ENCODE measurements around the gene DOCK2.

DNA sequence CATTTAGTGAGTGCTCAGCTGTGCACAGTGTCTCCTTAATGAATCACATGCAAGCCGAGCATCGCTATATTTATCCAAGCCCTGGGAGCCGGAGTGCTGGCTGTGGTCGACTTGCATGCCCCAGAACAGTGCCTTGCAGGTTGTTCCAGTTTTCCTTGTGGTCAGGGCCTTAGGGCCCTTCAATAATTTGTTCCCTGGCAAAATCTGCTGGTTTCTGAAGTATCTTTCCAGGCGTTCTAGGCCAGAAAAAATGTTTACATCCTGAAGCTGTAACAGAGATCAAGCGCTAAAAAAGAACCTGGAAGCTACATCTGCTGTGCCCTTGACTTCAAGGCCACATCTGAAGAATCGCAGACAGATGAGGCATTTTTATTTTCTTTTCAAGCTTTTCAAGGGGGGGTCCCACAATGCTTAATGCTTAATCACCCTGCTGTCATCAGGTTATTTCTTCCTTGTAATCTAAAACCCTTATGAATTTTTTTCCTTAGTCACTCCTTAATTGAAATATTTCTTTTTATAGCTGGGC lies 105.8 kb downstream of the DOCK2 start:
- TF ChIP-seq, protein P1, sequence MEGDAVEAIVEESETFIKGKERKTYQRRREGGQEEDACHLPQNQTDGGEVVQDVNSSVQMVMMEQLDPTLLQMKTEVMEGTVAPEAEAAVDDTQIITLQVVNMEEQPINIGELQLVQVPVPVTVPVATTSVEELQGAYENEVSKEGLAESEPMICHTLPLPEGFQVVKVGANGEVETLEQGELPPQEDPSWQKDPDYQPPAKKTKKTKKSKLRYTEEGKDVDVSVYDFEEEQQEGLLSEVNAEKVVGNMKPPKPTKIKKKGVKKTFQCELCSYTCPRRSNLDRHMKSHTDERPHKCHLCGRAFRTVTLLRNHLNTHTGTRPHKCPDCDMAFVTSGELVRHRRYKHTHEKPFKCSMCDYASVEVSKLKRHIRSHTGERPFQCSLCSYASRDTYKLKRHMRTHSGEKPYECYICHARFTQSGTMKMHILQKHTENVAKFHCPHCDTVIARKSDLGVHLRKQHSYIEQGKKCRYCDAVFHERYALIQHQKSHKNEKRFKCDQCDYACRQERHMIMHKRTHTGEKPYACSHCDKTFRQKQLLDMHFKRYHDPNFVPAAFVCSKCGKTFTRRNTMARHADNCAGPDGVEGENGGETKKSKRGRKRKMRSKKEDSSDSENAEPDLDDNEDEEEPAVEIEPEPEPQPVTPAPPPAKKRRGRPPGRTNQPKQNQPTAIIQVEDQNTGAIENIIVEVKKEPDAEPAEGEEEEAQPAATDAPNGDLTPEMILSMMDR (optimal IDR thresholded peaks at IDR 0.05 in 1 of 3, IDR thresholded peaks at IDR 0.05 in 1 of 3, conservative IDR thresholded peaks at IDR 0.05 in 1 of 3; ENCODE audit: extremely low read depth in 1 of 3, insufficient read depth in 2 of 3, low read length in 3 of 3) = no peak
- TF ChIP-seq EZH2 (IDR thresholded peaks at IDR 0.05; ENCODE audit: low read length) = no peak

All from keratinocyte (primary cell).